ENCODE results near the gene MFNG.
A peak's percentile ranks its signal among the peaks of the same experiment; 100 is the strongest.

Gene MFNG

DNA sequence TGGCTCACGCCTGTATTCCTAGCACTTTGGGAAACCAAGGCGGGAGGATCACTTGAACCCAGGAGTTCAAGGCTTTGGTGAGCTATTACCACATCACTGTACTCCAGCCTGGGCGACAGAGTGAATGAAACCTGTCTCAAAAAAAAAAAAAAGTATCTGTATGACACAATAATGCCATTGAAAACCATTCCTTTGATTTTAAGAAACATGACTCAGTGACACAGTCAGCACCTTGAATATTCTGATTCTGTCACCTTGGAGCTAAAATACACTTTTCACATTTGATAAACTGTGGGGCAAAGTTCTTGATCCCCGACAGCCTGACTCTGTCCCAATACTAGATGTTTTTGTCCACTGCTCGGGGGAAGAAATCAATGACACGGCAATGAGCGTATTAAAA, 42.2 kb downstream of the MFNG start:
- no peak for DNase-seq

DNA sequence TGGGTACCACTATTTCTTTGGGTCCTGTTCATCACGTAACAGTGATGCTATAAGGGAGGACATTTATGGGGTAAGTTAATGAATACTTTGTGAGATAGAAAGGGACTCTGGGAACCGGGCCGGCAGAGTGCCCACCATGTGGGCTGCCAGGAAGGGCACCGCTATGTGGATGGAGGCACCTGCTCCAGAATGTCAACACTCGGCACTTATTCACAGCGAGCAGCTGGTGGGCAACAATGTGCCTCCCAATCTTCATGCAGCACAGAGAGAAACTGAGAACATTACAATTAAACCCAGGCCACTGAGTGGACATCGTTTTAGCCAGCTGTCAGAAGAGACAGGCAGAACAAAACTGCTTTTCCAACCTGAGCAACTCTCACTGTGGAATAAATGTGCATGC, 43.1 kb downstream of the MFNG start:
- DNase-seq = no peak

GRCh38 chr22:37442537-37442936, 43.6 kb downstream of the MFNG start:
- no peak for DNase-seq

DNA sequence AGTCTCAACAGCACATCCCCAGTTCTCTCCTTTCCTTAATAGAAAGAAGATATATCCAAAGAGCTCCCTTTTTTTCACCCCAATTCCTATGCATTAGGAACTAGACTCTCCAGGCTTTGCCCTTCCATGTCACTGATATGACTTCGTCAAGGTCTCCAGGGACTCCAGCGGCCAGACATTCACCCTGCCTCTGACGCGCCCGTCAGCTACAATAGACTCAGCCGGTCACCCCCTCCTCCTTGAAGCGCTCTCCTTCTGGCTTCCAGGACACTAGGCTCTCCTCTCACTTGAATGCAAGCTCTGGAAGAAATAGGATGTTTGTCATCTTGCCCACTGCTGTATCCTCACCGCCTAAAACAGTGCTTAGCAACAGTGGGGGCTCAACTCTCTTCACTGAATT, 44.0 kb downstream of the MFNG start:
- DNase-seq = no peak

GRCh38 chr22:37440875-37441274, 45.3 kb downstream of the MFNG start:
- no peak for DNase-seq

- DNase-seq = no peak
These were observed 46.8 kb downstream of the MFNG start for GRCh38 chr22:37439347-37439746.

DNA sequence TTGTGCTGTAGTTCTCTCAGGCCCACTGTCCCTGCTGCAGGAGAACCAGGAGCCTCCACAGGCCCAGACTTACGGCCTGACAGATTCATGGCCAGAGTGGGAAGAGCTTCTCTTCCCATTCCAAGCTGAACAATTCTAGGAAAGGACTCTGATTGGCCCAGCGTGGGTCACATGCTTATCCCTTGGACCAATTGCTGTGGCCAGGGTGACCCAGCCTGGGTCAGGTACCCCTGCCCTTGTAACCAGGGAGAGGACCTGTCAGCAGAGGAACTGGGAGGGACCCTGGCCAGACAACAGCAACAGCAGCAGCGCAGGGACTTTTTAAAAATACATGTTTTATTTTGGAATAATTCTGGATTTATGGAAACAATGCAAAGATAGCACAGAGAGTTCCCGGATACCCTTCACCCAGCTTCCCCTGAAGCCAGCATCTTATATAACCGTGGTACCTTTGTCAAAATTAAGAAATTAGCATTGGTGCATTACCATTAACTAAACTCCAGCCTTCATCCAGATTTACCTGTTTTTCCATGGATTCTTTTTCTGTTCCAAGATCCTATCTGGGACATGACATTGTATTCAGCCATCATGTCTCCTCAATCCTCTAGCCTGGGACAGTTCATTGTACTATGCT, 50.1 kb downstream of the MFNG start:
- DNase-seq = no peak

GRCh38 chr22:37433786-37434185, 52.4 kb downstream of the MFNG start:
- no peak for DNase-seq

DNA sequence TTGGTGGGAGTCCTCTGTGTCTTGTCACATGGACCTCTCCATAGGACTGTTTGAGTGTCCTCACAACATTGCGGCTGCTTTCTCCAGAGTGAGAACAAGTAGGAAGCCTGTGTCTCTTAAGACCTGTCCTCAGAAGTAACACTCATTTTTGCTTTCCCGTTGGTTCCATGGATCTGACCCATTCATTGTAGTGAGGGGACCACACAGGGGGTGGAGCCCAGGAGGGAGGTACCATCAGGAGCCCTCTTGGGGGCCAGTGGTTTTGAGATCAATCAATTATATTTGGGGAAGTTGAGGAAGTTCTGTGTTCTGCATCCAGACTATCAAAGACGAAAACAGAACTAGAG, 53.5 kb downstream of the MFNG start:
- no peak for DNase-seq

DNA sequence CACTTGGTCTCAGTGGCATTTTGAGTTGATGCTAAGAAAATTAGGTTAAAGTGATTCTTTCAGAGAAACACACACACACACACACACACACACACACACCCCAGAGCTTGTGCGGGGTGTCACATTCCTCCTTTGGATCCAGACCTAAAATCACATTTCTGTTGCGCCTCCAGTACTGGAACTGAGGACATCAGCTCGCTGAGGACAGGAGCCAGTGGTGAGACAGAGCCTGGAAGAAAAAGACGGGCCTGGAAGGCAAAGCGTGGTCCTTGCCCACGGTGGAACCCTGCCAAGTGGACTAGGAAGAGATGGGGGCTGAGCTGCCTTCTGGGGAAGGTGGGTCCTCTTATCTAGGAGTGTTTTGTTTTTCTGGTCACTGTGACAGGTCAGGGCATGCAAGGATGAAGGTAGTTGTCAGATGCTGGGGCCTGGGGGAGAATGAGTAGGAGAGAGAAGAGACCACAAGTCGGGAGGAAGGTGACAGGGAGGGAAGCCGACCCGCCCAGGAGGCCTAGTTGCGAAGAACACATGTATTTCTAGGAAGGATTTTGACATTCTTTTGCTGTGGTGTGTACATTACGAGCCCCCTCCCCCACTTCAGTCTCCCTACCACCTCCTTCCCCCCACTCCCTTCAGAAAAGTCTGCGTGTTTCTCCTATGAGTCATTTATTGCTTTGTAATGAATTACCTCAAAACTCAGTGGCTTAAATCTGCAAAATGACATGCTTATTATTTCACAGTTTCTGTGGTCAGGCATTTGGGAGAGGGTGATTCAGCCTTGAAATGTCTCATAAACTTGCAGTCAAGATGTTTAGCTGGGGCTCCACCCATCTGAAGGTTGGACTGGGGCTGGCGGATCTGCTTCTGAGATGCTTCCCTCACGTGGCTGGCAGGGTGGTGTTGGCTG, 54.1 kb downstream of the MFNG start:
- peak; percentile 53 for DNase-seq

- DNase-seq = no peak
These were observed 54.8 kb downstream of the MFNG start for GRCh38 chr22:37431366-37431765.

GRCh38 chr22:37430941-37431340, 55.2 kb downstream of the MFNG start:
- DNase-seq = no peak

- DNase-seq = peak; percentile 47
These were observed 57.3 kb downstream of the MFNG start for GRCh38 chr22:37428649-37429586.

DNA sequence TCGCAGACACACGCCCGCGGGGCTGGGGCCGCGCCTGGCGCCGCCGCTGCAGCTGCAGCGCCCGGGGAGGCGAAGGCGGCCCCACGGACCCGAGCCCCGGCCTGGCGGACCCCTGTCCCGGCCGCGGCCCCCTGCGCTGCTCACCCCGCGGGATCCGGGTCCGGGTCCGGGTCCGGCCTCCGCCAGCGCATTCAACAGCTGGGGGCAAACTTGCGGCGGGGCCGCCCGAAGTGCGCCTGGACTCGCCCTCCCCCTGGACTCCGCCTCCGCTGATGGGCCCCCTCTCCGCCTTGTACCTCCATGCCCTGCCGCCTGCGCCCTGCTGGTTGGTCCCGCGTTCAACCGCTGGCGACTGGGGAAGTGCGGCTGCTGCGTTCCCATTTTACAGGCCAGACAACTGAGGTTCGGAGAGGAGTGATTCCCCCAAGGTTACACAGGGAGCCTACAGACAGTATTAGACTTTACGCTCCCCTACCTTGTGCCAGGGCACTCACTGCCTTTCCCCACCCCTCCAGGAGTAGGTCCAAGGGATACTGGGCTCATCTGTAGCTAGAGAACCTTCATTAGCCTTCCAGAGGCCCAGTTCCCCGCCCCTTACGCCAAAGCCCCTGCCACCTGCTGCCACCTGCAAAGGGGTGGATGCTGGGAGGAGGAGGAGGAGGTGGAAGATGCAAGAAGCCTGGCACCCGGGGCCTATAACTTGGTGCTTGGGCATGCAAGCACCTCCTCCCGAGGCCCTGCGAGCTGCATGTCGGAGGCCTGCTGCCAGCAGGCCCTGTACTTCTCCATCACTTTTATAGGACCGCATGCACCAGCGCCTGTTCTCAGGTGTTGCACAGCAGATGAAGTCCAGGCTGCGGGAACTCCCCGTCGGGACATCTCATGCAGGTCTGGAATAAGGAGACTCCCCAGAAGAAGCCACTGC, 58.2 kb downstream of the MFNG start:
- DNase-seq = no peak

- no peak for DNase-seq
These were observed 59.0 kb downstream of the MFNG start, which contains the start of gene ELFN2 for GRCh38 chr22:37427135-37427710. Gene ELFN2 (minus strand): TSS chr22:37427479. CDS start chr22:37375534, 51,945 bp downstream.

DNA sequence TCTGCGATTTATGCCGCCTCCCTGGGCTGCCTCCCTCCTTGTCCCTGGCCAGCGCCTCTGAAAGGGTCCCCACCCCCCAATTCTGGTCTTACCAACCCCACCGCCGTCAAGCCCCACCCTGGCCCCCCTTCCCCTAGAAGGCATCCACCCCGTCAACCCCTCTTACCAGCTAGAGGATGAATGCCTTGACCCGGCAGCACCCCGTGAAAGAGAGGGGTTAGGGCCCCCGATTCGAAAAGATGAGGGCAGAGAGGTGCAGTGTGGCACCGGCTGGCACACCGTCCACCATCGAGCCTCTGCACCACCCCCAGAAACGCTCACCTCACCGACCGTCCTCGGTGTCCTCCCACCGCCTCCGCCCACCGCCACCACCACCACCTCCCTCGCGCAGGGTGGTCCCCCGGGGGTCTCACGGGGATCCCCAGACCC, 59.5 kb downstream of the MFNG start:
- DNase-seq = no peak

DNA sequence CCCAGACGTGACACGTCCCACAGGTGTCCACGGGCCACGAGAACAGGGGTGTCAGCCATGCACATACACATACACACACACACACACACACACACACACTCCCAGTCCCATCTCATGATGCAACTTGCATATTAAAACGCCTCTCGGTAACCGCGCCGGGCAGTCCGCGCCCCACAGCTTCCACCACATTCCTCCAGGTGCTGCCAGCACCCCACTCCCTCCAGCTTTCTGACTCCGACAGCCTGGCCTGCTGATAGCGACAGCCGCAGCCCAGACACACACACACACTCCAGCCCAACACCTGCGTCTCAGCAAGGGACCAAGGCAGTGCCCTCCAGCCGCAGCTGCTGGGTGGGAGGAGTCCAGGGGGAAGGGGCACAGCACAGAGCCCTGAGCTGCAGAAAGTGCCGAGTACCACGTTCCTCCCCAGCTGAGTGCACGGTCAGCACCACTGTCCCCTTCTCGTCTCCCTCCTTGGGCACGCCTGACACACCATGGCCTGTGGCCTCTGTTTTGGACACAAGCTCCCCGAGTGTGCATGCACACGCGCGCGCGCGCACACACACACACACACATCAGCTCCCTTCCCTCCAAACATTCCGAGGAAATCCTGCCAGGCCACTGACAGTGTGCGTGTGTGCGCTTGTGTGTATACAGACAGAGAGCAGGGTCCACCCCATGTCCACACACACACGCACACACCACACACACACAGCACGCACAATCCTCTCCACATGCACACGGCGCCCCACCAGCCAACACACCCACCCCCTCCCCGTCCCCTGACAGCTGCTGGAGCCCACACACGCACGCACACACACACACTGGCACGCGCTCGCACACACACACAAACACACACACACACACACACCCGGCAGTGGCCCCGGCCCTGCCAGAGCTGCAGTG, 60.1 kb downstream of the MFNG start:
- DNase-seq = no peak

GRCh38 chr22:37425369-37425768, 60.8 kb downstream of the MFNG start:
- DNase-seq = no peak

- no peak for DNase-seq
These were observed 62.9 kb downstream of the MFNG start for GRCh38 chr22:37423283-37423682.

- DNase-seq = no peak
These were observed 64.7 kb downstream of the MFNG start for GRCh38 chr22:37421468-37421877.
